H1 (cell line): Measurements from ENCODE around the gene CABLES2. TPM values are rescaled to one million over a fixed set of nuclear protein-coding genes. Genes with fewer than 3 reads are reported as not detected.

Experiments
- BCL11A ChIP-seq, 2 experiments: IDR thresholded peaks; one replicate each; pipeline ENCODE4 v1.6.1; 2011; ENCODE audit warnings: low read depth in 2 of 2, low read length in 2 of 2, mild to moderate bottlenecking in 2 of 2
- EGR1 ChIP-seq: IDR thresholded peaks from 2 replicates; pipeline ENCODE4 v1.6.1; 2011; ENCODE audit warnings: low read depth, low read length, borderline replicate concordance
- KDM1A ChIP-seq: fragments of 200-600, 300-600 bp; sonication (generic); IDR thresholded peaks from 2 replicates; pipeline ENCODE4 v1.7.1; 2016; ENCODE audit warnings: mild to moderate bottlenecking, low read length, borderline replicate concordance
- RBBP5 ChIP-seq: IDR thresholded peaks from 2 replicates; pipeline ENCODE4 v1.7.1; 2012; ENCODE audit warnings: low read depth, mild to moderate bottlenecking, inconsistent platforms, low read length, moderate library complexity, borderline replicate concordance
- RFX5 ChIP-seq: IDR thresholded peaks from 2 replicates; pipeline ENCODE4 v1.6.1; 2011; ENCODE audit warnings: low read depth, low read length, improper control_type of control experiment, borderline replicate concordance
- RNF2 ChIP-seq: fragments of 200-900, 300-1000 bp; sonication (generic); IDR thresholded peaks from 2 replicates; pipeline ENCODE4 v1.7.1; 2016; ENCODE audit warnings: borderline replicate concordance, low read depth, mild to moderate bottlenecking, antibody characterized with exemption, low read length; ENCODE audit not compliant: poor library complexity, severe bottlenecking; ENCODE audit errors: missing control alignments
- SAP30 ChIP-seq: fragments of 300-600 bp; sonication (generic); IDR thresholded peaks from 2 replicates; pipeline ENCODE4 v1.7.1; 2012; ENCODE audit warnings: low read length, moderate library complexity, mild to moderate bottlenecking, inconsistent platforms; ENCODE audit not compliant: insufficient read depth, insufficient replicate concordance
- polyA plus RNA-seq, 7 experiments: library from polyadenylated mRNA; depleted of rRNA in 3 of 7; stranded (reverse) in 5 of 7; unstranded in 2 of 7; fragments of >200 nt in 5 of 7; fragments of 200-250 nt in 2 of 7; gene quantifications; 1 replicate in 5 of 7; 2 replicates in 1 of 7; 4 replicates in 1 of 7; pipeline versions ENCODE4 v1.2.1 to v1.2.3, GENCODE V29; 2011 to 2013; ENCODE audit warnings: missing spikeins in 2 of 7, mixed read lengths in 2 of 7
- total RNA-seq: library from RNA; stranded (reverse); fragmentation: NEBNext Ultra II Directional; extraction: Animal tissue kit (Norgen Biotek cat#: 25700); gene quantifications from 2 replicates; pipeline ENCODE4 v1.2.1, GENCODE V29; 2021
- TF ChIP-seq, protein P1 (sequence below): fragments of 300-600 bp; sonication (generic); IDR thresholded peaks from 2 replicates; pipeline ENCODE4 v1.7.1; 2012; ENCODE audit warnings: low read length, moderate library complexity, mild to moderate bottlenecking, inconsistent platforms; ENCODE audit not compliant: insufficient replicate concordance
- TF ChIP-seq, protein P2 (sequence below): IDR thresholded peaks from 2 replicates; pipeline ENCODE4 v1.6.1; 2011; ENCODE audit warnings: low read length, improper control_type of control experiment

The CABLES2 gene
- total and polyA plus RNA-seq, 2 of the 8 experiments (the other 6 are each of a cell fraction or from before 2014, with no cell fraction given) = 8.0 to 8.8 TPM

DNA sequence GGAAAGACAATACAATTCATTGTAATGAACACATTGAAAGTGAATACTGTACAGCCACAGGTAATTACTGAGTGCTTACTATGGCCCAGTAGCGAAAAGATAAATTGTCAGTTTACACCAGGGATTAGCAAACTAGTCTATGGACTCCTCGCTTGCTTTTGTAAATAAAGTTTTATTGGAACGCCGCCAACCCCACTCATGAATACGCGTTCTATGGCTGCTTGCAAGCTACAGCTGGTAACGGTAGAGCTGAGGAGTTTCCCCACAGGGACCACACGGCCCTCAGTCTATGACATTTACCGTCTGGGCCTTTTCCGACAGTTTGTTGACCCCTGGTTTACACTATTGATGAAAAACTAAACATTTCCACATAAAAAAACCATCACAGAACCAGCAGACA is 64.2 kb downstream of the CABLES2 start (continued):
- TF ChIP-seq, protein P1, sequence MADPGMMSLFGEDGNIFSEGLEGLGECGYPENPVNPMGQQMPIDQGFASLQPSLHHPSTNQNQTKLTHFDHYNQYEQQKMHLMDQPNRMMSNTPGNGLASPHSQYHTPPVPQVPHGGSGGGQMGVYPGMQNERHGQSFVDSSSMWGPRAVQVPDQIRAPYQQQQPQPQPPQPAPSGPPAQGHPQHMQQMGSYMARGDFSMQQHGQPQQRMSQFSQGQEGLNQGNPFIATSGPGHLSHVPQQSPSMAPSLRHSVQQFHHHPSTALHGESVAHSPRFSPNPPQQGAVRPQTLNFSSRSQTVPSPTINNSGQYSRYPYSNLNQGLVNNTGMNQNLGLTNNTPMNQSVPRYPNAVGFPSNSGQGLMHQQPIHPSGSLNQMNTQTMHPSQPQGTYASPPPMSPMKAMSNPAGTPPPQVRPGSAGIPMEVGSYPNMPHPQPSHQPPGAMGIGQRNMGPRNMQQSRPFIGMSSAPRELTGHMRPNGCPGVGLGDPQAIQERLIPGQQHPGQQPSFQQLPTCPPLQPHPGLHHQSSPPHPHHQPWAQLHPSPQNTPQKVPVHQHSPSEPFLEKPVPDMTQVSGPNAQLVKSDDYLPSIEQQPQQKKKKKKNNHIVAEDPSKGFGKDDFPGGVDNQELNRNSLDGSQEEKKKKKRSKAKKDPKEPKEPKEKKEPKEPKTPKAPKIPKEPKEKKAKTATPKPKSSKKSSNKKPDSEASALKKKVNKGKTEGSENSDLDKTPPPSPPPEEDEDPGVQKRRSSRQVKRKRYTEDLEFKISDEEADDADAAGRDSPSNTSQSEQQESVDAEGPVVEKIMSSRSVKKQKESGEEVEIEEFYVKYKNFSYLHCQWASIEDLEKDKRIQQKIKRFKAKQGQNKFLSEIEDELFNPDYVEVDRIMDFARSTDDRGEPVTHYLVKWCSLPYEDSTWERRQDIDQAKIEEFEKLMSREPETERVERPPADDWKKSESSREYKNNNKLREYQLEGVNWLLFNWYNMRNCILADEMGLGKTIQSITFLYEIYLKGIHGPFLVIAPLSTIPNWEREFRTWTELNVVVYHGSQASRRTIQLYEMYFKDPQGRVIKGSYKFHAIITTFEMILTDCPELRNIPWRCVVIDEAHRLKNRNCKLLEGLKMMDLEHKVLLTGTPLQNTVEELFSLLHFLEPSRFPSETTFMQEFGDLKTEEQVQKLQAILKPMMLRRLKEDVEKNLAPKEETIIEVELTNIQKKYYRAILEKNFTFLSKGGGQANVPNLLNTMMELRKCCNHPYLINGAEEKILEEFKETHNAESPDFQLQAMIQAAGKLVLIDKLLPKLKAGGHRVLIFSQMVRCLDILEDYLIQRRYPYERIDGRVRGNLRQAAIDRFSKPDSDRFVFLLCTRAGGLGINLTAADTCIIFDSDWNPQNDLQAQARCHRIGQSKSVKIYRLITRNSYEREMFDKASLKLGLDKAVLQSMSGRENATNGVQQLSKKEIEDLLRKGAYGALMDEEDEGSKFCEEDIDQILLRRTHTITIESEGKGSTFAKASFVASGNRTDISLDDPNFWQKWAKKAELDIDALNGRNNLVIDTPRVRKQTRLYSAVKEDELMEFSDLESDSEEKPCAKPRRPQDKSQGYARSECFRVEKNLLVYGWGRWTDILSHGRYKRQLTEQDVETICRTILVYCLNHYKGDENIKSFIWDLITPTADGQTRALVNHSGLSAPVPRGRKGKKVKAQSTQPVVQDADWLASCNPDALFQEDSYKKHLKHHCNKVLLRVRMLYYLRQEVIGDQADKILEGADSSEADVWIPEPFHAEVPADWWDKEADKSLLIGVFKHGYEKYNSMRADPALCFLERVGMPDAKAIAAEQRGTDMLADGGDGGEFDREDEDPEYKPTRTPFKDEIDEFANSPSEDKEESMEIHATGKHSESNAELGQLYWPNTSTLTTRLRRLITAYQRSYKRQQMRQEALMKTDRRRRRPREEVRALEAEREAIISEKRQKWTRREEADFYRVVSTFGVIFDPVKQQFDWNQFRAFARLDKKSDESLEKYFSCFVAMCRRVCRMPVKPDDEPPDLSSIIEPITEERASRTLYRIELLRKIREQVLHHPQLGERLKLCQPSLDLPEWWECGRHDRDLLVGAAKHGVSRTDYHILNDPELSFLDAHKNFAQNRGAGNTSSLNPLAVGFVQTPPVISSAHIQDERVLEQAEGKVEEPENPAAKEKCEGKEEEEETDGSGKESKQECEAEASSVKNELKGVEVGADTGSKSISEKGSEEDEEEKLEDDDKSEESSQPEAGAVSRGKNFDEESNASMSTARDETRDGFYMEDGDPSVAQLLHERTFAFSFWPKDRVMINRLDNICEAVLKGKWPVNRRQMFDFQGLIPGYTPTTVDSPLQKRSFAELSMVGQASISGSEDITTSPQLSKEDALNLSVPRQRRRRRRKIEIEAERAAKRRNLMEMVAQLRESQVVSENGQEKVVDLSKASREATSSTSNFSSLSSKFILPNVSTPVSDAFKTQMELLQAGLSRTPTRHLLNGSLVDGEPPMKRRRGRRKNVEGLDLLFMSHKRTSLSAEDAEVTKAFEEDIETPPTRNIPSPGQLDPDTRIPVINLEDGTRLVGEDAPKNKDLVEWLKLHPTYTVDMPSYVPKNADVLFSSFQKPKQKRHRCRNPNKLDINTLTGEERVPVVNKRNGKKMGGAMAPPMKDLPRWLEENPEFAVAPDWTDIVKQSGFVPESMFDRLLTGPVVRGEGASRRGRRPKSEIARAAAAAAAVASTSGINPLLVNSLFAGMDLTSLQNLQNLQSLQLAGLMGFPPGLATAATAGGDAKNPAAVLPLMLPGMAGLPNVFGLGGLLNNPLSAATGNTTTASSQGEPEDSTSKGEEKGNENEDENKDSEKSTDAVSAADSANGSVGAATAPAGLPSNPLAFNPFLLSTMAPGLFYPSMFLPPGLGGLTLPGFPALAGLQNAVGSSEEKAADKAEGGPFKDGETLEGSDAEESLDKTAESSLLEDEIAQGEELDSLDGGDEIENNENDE = no peak
- TF ChIP-seq RFX5 (no peak), EGR1 (no peak), SAP30 (no peak), KDM1A (no peak), BCL11A (IDR thresholded peaks at IDR 0.05; ENCODE audit: low read depth in 2 of 2, low read length in 2 of 2) (no peak), RNF2 (no peak), RBBP5 (no peak)
- TF ChIP-seq, protein P2, sequence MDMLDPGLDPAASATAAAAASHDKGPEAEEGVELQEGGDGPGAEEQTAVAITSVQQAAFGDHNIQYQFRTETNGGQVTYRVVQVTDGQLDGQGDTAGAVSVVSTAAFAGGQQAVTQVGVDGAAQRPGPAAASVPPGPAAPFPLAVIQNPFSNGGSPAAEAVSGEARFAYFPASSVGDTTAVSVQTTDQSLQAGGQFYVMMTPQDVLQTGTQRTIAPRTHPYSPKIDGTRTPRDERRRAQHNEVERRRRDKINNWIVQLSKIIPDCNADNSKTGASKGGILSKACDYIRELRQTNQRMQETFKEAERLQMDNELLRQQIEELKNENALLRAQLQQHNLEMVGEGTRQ = no peak
